Gastrocnemius medialis (tissue), 4 donors: ENCODE results near the gene ZBTB7C.

Experiments used
- CTCF ChIP-seq, 5 experiments: fragments of 450-650 bp in 3 of 5; fragments of 200-600 bp in 2 of 5; sonication (generic) in 2 of 5; IDR thresholded peaks in 4 of 5; conservative IDR thresholded peaks in 1 of 5; 1 replicate in 4 of 5; 2 replicates in 1 of 5; pipeline ENCODE4 v1.5.1; 2016 to 2019; ENCODE audit warnings: antibody characterized with exemption in 5 of 5, mild to moderate bottlenecking in 3 of 5, moderate library complexity in 3 of 5
- POLR2A ChIP-seq, 2 donors: fragments of 450-650 bp; IDR thresholded peaks; one replicate each; pipeline ENCODE4 v1.6.1; 2017; ENCODE audit warnings: antibody characterized with exemption in 2 of 2, mild to moderate bottlenecking in 2 of 2, moderate library complexity in 2 of 2

GRCh38 chr18:48250362-48250907 lies 158.7 kb downstream of the ZBTB7C start:
- TF ChIP-seq CTCF (IDR thresholded peaks at IDR 0.05 in 4 of 5, conservative IDR thresholded peaks at IDR 0.05 in 1 of 5) (no peak), POLR2A (IDR thresholded peaks at IDR 0.05) (no peak)
